GM23338 (cell line): ENCODE results near the gene CDK14. TPM values are rescaled to one million over a fixed set of nuclear protein-coding genes. Genes with fewer than 3 reads are reported as not detected.
A peak's percentile ranks its signal among the peaks of the same experiment; 100 is the strongest.

Source experiments
- ATAC-seq: fragments of 200-7000 bp; cut with Tn5 transposase; 3 replicates; pipeline ENCODE4 v1.9.1; 2020
- DNase-seq: peaks from one replicate; pipeline ENCODE4 v3.0.0-alpha.2; 2015; ENCODE audit warnings: low spot score
- H2AFZ ChIP-seq: fragments of 200-600 bp; sonication (generic); 2 replicates; pipeline ENCODE4 v1.8.0; 2016; ENCODE audit warnings: antibody characterized with exemption, mild to moderate bottlenecking, moderate library complexity
- H3F3A ChIP-seq: fragments of 200-600 bp; sonication (generic); replicated peaks from 2 replicates; pipeline ENCODE4 v1.8.0; 2017; ENCODE audit warnings: antibody characterized with exemption, mixed run types, low read depth
- H3K27ac ChIP-seq: fragments of 200-600 bp; sonication (generic); 2 replicates; pipeline ENCODE4 v1.6.1; 2016; ENCODE audit warnings: low read depth
- H3K27me3 ChIP-seq: fragments of 200-600 bp; sonication (generic); 2 replicates; pipeline ENCODE4 v1.8.0; 2016; ENCODE audit warnings: mild to moderate bottlenecking, mixed run types, moderate library complexity; ENCODE audit not compliant: insufficient read depth
- H3K36me3 ChIP-seq: fragments of 200-600 bp; sonication (generic); 2 replicates; pipeline ENCODE4 v1.8.0; 2016; ENCODE audit warnings: mild to moderate bottlenecking; ENCODE audit not compliant: insufficient read depth
- H3K4me1 ChIP-seq: fragments of 200-600 bp; sonication (generic); 2 replicates; pipeline ENCODE4 v1.8.0; 2016; ENCODE audit warnings: mild to moderate bottlenecking, moderate library complexity; ENCODE audit not compliant: insufficient read depth
- H3K4me2 ChIP-seq: fragments of 200-600 bp; sonication (generic); 2 replicates; pipeline ENCODE4 v1.7.1; 2017; ENCODE audit warnings: mixed run types
- H3K4me3 ChIP-seq: fragments of 200-600 bp; sonication (generic); 2 replicates; pipeline ENCODE4 v1.6.1; 2016; ENCODE audit warnings: mixed run types
- H3K79me2 ChIP-seq: fragments of 200-600 bp; sonication (generic); replicated peaks from 2 replicates; pipeline ENCODE4 v1.8.0; 2017; ENCODE audit warnings: mild to moderate bottlenecking; ENCODE audit not compliant: insufficient read depth
- H3K9me2 ChIP-seq: fragments of 200-600 bp; sonication (generic); 2 replicates; pipeline ENCODE4 v1.8.0; 2017; ENCODE audit not compliant: insufficient read depth
- H4K20me1 ChIP-seq: fragments of 200-600 bp; sonication (generic); replicated peaks from 2 replicates; pipeline ENCODE4 v1.8.0; 2017; ENCODE audit warnings: mild to moderate bottlenecking; ENCODE audit not compliant: insufficient read depth
- H3K27ac Mint-ChIP-seq: 2 replicates; pipeline ENCODE4 v1.8.0; 2020; ENCODE audit warnings: inconsistent platforms, mild to moderate bottlenecking, moderate library complexity, mixed read lengths
- H3K27me3 Mint-ChIP-seq: 3 replicates; pipeline ENCODE4 v1.8.0; 2022; ENCODE audit warnings: low read depth, mild to moderate bottlenecking, moderate library complexity, mixed read lengths, inconsistent platforms; ENCODE audit not compliant: insufficient read depth, poor library complexity
- H3K36me3 Mint-ChIP-seq: 3 replicates; pipeline ENCODE4 v1.8.0; 2021; ENCODE audit warnings: low read depth, mild to moderate bottlenecking, inconsistent platforms, moderate library complexity, mixed read lengths
- H3K4me1 Mint-ChIP-seq: 3 replicates; pipeline ENCODE4 v1.8.0; 2020; ENCODE audit warnings: mild to moderate bottlenecking, inconsistent platforms, mixed read lengths
- H3K4me3 Mint-ChIP-seq: 3 replicates; pipeline ENCODE4 v1.8.0; 2021; ENCODE audit warnings: moderate library complexity, mild to moderate bottlenecking, inconsistent platforms, mixed read lengths
- H3K9me3 Mint-ChIP-seq: 3 replicates; pipeline ENCODE4 v1.8.0; 2020; ENCODE audit warnings: moderate library complexity, mild to moderate bottlenecking, inconsistent platforms, mixed read lengths
- CREB1 ChIP-seq: fragments of 250-450 bp; sonication (Bioruptor Pico); IDR thresholded peaks from 2 replicates; pipeline ENCODE4 v1.5.0; 2020; ENCODE audit warnings: low read depth, mild to moderate bottlenecking, moderate library complexity
- ETS1 ChIP-seq: IDR thresholded peaks from 2 replicates; pipeline ENCODE4 v1.6.1; 2016; ENCODE audit warnings: antibody characterized with exemption
- EZH2phosphoT487 ChIP-seq: fragments of 200-600 bp; sonication (generic); IDR thresholded peaks from one replicate; pipeline ENCODE4 v1.8.1; 2018; ENCODE audit warnings: antibody characterized with exemption; ENCODE audit not compliant: unreplicated experiment
- POLR2AphosphoS5 ChIP-seq: IDR thresholded peaks from 2 replicates; pipeline ENCODE4 v1.6.1; 2016; ENCODE audit warnings: antibody characterized with exemption, low read depth
- REST ChIP-seq: IDR thresholded peaks from one replicate; pipeline ENCODE4 v1.6.1; 2018; ENCODE audit warnings: antibody characterized with exemption; ENCODE audit not compliant: unreplicated experiment
- STAT1 ChIP-seq: IDR thresholded peaks from one replicate; pipeline ENCODE4 v1.6.1; 2016; ENCODE audit warnings: antibody characterized with exemption; ENCODE audit not compliant: unreplicated experiment
- ZNF462 ChIP-seq: fragments of 250-450 bp; sonication (Bioruptor Pico); IDR thresholded peaks from 2 replicates; pipeline ENCODE4 v1.5.0; 2020; ENCODE audit warnings: mild to moderate bottlenecking, moderate library complexity
- polyA plus RNA-seq: library from polyadenylated mRNA; unstranded; fragments of >200 nt; fragmentation: Nextera tagmentation; extraction: Ambion mirVana; gene quantifications from 2 replicates; pipeline ENCODE4 v1.2.1, GENCODE V29; 2016
- total RNA-seq: library from RNA; depleted of rRNA; stranded (reverse); fragments of >200 nt; shearing (Covaris generic); gene quantifications from 2 replicates; pipeline ENCODE4 v1.2.3, GENCODE V29; 2014

CDK14 gene
- total and polyA plus RNA-seq, 2 experiments from 2014 or later = 11.2 to 24.0 TPM

- no peak for TF ChIP-seq ZNF462 (CRISPR knock-in tag)
- no peak for TF ChIP-seq REST
- TF ChIP-seq POLR2AphosphoS5 = no peak
Measured at GRCh38 chr7:90839727-90840291, 243.7 kb downstream of the CDK14 start (continued).

GRCh38 chr7:90841759-90842429, 245.8 kb downstream of the CDK14 start:
- Histone ChIP-seq H3K79me2 (no peaks in the 10 kb centered on the region), H3K4me2 (no peak overlapping the region), H3F3A (no peaks in the 10 kb centered on the region), H3K4me3 (no peak overlapping the region), H3K27ac (no peak overlapping the region), H3K9me2 (peaks cover 4% of the 10 kb centered on the region; the same call in 1 of the 2 replicates), H3K4me1 (no peaks in the 10 kb centered on the region), H4K20me1 (no peaks in the 10 kb centered on the region), H2AFZ (no peak overlapping the region), H3K27me3 (no peaks in the 10 kb centered on the region), H3K36me3 (no peaks in the 10 kb centered on the region)
- Mint-ChIP-seq H3K9me3 (peaks cover 15% of the 10 kb centered on the region), H3K4me1 (peaks cover 13% of the 10 kb centered on the region; the same call in 2 of the 3 replicates), H3K4me3 (no peak overlapping the region), H3K27ac (peak overlapping the region; percentile 71), H3K27me3 (peaks cover 2% of the 10 kb centered on the region), H3K36me3 (peaks cover 22% of the 10 kb centered on the region)
- DNase-seq (no peak), ATAC-seq (no peak)
- TF ChIP-seq STAT1 = no peak
- TF ChIP-seq EZH2phosphoT487 = no peak
- TF ChIP-seq REST = no peak
- TF ChIP-seq CREB1 (CRISPR knock-in tag) = no peak
- no peak for TF ChIP-seq ETS1
